OCI-LY3 (cell line): ENCODE data around the gene ALOX15.

Experiments used
- EZH2phosphoT487 ChIP-seq: fragments of 200-600 bp; shearing (Covaris generic); IDR thresholded peaks from 2 replicates; pipeline ENCODE4 v1.6.1; 2018; ENCODE audit warnings: antibody characterized with exemption, mixed run types, low read depth
- TF ChIP-seq, protein P1 (sequence below): fragments of 200-600, 300-600 bp; sonication (generic); IDR thresholded peaks from 2 replicates; pipeline ENCODE4 v1.5.1; 2014; ENCODE audit warnings: antibody characterized with exemption, low read length, low read depth

DNA sequence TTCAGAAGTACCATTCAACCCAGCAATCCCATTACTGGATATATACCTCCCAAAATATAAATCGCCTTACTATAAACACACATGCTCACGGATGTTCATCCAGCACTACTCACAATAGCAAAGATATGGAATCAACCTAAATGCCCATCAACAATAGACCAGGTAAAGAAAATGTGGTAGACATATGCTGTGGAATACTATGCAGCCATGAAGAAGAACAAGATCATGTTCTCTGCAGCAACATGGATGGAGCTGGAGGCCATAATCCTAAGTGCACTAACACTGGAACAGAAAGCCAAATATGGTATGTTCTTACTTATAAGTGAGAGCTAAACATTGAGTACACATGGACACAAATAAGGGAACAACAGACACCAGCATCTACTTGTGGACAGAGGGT, 7.8 kb downstream of the ALOX15 start:
- TF ChIP-seq, protein P1, sequence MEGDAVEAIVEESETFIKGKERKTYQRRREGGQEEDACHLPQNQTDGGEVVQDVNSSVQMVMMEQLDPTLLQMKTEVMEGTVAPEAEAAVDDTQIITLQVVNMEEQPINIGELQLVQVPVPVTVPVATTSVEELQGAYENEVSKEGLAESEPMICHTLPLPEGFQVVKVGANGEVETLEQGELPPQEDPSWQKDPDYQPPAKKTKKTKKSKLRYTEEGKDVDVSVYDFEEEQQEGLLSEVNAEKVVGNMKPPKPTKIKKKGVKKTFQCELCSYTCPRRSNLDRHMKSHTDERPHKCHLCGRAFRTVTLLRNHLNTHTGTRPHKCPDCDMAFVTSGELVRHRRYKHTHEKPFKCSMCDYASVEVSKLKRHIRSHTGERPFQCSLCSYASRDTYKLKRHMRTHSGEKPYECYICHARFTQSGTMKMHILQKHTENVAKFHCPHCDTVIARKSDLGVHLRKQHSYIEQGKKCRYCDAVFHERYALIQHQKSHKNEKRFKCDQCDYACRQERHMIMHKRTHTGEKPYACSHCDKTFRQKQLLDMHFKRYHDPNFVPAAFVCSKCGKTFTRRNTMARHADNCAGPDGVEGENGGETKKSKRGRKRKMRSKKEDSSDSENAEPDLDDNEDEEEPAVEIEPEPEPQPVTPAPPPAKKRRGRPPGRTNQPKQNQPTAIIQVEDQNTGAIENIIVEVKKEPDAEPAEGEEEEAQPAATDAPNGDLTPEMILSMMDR, result no peak
- no peak for TF ChIP-seq EZH2phosphoT487
